PFSK-1 (cell line): ENCODE measurements around the gene FECH. TPM values are rescaled to one million over a fixed set of nuclear protein-coding genes. Genes with fewer than 3 reads are reported as not detected.

Experiments used
- FOXP2 ChIP-seq: optimal IDR thresholded peaks from 2 replicates; pipeline ENCODE3; 2011; ENCODE audit warnings: borderline replicate concordance, control low read depth, inconsistent platforms; ENCODE audit not compliant: insufficient read depth; ENCODE audit errors: extremely low read length, extremely low read depth
- POLR2AphosphoS5 ChIP-seq: IDR thresholded peaks from 2 replicates; pipeline ENCODE4 v1.6.1; 2012; ENCODE audit warnings: low read depth, mild to moderate bottlenecking, control low read depth, low read length, moderate library complexity
- REST ChIP-seq, 2 experiments: IDR thresholded peaks; 2 replicates each; pipeline versions ENCODE4 v1.6.1 to v1.8.0; 2011 to 2012; ENCODE audit warnings: low read depth in 2 of 2, low read length in 2 of 2, control low read depth in 1 of 2, inconsistent platforms in 1 of 2, mild to moderate bottlenecking in 1 of 2, moderate library complexity in 1 of 2; ENCODE audit not compliant: insufficient read depth in 1 of 2
- SIN3A ChIP-seq: IDR thresholded peaks from 2 replicates; pipeline ENCODE4 v1.6.1; 2012; ENCODE audit warnings: mild to moderate bottlenecking, low read length, moderate library complexity, borderline replicate concordance; ENCODE audit not compliant: insufficient read depth
- TAF1 ChIP-seq: IDR thresholded peaks from 2 replicates; pipeline ENCODE4 v1.6.1; 2012; ENCODE audit warnings: low read length, control low read depth, borderline replicate concordance; ENCODE audit not compliant: insufficient read depth
- polyA plus RNA-seq: library from polyadenylated mRNA; unstranded; fragments of >200 nt; gene quantifications from one replicate; pipeline ENCODE4 v1.2.1, GENCODE V29; 2012; ENCODE audit warnings: low read depth, missing spikeins; ENCODE audit not compliant: insufficient read length

Gene FECH
- polyA plus RNA-seq, result 29.3 TPM

GRCh38 chr18:57586251-57587049 is at the start of gene FECH:
FECH (minus strand) TSS chr18:57586702; CDS start chr18:57586620, 82 bp downstream.
- no peak for TF ChIP-seq SIN3A
- peak; percentile 32 for TF ChIP-seq FOXP2
- TF ChIP-seq POLR2AphosphoS5, result peak; percentile 63; the same call in 1 of the 2 replicates
- peak; percentile 69; the same call in 1 of the 2 replicates for TF ChIP-seq TAF1
- 0 out of 4 replicates have a peak, but pooled peaks of 1 of the 2 experiments have one; percentile 6 for TF ChIP-seq REST (IDR thresholded peaks at IDR 0.05; ENCODE audit: insufficient read depth in 1 of 2, low read depth in 2 of 2, low read length in 2 of 2)

- TF ChIP-seq FOXP2, result no peak
Observed at GRCh38 chr18:57635003-57635822, 48.7 kb upstream of the FECH start.

- no peak for TF ChIP-seq REST (IDR thresholded peaks at IDR 0.05; ENCODE audit: insufficient read depth in 1 of 2, low read depth in 2 of 2, low read length in 2 of 2)
- no peak for TF ChIP-seq POLR2AphosphoS5
- no peak for TF ChIP-seq SIN3A
- no peak for TF ChIP-seq FOXP2
- TF ChIP-seq TAF1, result no peak
Observed at GRCh38 chr18:57631697-57632096, 45.2 kb upstream of the FECH start.

GRCh38 chr18:57630754-57631595 is 44.5 kb upstream of the FECH start:
- TF ChIP-seq FOXP2 (no peak), POLR2AphosphoS5 (no peak), SIN3A (no peak), TAF1 (no peak), REST (IDR thresholded peaks at IDR 0.05; ENCODE audit: insufficient read depth in 1 of 2, low read depth in 2 of 2, low read length in 2 of 2) (no peak)
